Ascending aorta (tissue), 2 donors: Measurements from ENCODE around the gene VIT. TPM values are rescaled to one million over a fixed set of nuclear protein-coding genes. Genes with fewer than 3 reads are reported as not detected.

ENCODE experiments used
- DNase-seq, 2 donors: peaks; one replicate each; pipeline ENCODE4 v3.0.0-alpha.2; 2019; ENCODE audit warnings: low spot score in 2 of 2
- H3K27ac ChIP-seq, 2 donors: fragments of 200-600 bp; sonication (generic); one replicate each; pipeline ENCODE4 v1.5.1; 2016 to 2017; ENCODE audit warnings: mild to moderate bottlenecking in 1 of 2
- H3K27me3 ChIP-seq: fragments of 200-600 bp; sonication (generic); one replicate; pipeline ENCODE4 v1.5.1; 2017
- H3K36me3 ChIP-seq, 2 donors: fragments of 200-600 bp; sonication (generic); one replicate each; pipeline ENCODE4 v1.5.1; 2016
- H3K4me1 ChIP-seq, 2 donors: fragments of 200-600 bp; sonication (generic); one replicate each; pipeline ENCODE4 v1.5.1; 2016 to 2017; ENCODE audit warnings: mild to moderate bottlenecking in 1 of 2
- H3K4me3 ChIP-seq, 2 donors: fragments of 200-600 bp; sonication (generic); one replicate each; pipeline ENCODE4 v1.5.1; 2016 to 2017; ENCODE audit warnings: mild to moderate bottlenecking in 1 of 2
- H3K9me3 ChIP-seq, 2 donors: fragments of 200-600 bp; sonication (generic); one replicate each; pipeline ENCODE4 v1.5.1; 2016
- intact Hi-C: fragments of 100-400 bp; cut with DNase I; formaldehyde crosslinking; loops from one replicate; pipeline ENCODE4 v1.15.1; 2023
- total RNA-seq: library from RNA; depleted of rRNA; stranded (reverse); fragments of >200 nt; gene quantifications from one replicate; pipeline ENCODE4 v1.1.0, GENCODE V29; 2016
- TF ChIP-seq, protein P1 (sequence below), 3 experiments: fragments of 200-600 bp in 2 of 3; fragments of 450-650 bp in 1 of 3; sonication (generic) in 2 of 3; IDR thresholded peaks; one replicate each; pipeline ENCODE4 v1.5.1; 2016 to 2019; ENCODE audit warnings: antibody characterized with exemption in 3 of 3, mild to moderate bottlenecking in 1 of 3, moderate library complexity in 1 of 3

The VIT gene
- total RNA-seq, 1 donor from 2014 or later: 8.1 TPM

DNA sequence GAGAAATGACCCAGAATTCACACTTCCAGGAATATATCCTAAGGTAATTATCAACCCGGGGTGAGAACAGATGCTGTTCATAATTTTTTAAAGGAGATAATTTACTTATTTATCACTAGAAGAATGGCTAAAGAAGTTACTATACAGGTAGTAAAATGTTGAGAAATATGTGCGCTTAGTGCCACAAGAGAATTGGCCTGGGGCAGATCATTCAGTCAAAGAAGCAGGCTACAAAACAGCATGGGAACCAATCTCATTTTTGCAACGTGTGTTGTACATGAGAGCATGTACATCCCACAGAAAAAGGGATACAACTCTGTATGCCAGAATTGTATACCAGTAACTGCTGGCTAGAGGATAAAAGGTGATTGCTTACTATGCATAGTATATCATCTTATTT lies 75.2 kb downstream of the VIT start:
- Histone ChIP-seq H3K9me3 (no peaks in the 10 kb centered on the region), H3K27me3 (no peaks in the 10 kb centered on the region), H3K36me3 (no peaks in the 10 kb centered on the region), H3K27ac (no peak overlapping the region), H3K4me3 (no peak overlapping the region), H3K4me1 (no peaks in the 10 kb centered on the region)
- no peak for DNase-seq
- TF ChIP-seq, protein P1, sequence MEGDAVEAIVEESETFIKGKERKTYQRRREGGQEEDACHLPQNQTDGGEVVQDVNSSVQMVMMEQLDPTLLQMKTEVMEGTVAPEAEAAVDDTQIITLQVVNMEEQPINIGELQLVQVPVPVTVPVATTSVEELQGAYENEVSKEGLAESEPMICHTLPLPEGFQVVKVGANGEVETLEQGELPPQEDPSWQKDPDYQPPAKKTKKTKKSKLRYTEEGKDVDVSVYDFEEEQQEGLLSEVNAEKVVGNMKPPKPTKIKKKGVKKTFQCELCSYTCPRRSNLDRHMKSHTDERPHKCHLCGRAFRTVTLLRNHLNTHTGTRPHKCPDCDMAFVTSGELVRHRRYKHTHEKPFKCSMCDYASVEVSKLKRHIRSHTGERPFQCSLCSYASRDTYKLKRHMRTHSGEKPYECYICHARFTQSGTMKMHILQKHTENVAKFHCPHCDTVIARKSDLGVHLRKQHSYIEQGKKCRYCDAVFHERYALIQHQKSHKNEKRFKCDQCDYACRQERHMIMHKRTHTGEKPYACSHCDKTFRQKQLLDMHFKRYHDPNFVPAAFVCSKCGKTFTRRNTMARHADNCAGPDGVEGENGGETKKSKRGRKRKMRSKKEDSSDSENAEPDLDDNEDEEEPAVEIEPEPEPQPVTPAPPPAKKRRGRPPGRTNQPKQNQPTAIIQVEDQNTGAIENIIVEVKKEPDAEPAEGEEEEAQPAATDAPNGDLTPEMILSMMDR (IDR thresholded peaks at IDR 0.05): no peak
- intact Hi-C loops: no loop called here

DNA sequence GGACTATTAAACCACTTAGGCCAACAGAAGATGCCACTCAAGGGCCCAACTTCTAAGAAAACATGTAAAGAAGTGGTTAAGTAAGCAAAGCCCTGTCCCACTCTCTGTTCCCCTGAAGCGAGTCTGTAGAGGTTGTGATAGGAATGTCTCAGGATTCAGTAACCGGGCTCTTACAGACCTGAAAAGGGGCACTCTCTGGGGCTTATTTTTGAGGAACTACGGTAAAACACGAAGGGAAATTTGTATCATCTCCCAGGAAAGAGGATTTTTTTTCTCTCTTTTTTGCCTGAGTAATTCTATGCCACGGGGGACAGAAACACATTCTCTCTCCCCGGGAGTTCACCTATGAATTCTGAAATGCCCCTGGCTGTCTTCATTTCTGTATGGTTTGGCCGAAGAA lies 77.4 kb downstream of the VIT start:
- H3K27me3 ChIP-seq: no peaks in the 10 kb centered on the region
- no peaks in the 10 kb centered on the region for H3K9me3 ChIP-seq
- TF ChIP-seq, protein P1 (IDR thresholded peaks at IDR 0.05): no peak
- no peak overlapping the region for H3K27ac ChIP-seq
- no peak overlapping the region for H3K4me3 ChIP-seq
- no peak for DNase-seq
- no peaks in the 10 kb centered on the region for H3K4me1 ChIP-seq
- intact Hi-C loops: no loop called here
- no peaks in the 10 kb centered on the region for H3K36me3 ChIP-seq

DNA sequence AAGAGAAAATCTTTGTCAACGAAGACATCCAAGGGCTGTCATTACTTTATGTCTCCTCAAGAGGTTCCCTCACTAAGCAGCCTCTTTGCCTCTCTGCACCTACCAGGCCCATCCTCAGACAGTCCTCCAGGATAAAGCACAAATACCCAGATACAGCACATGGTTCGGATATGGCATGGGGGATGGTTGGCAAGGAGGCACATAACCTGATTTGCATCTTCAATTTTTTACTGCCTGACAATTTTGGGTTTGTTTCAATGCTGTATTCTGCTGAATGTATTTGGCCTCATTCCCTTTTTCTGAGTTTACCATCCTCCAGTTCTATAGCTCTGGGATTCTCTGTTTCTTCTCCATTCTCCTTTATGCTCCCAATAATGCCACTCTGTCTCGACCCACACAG lies 78.8 kb downstream of the VIT start:
- DNase-seq: no peak
- Histone ChIP-seq H3K9me3 (no peaks in the 10 kb centered on the region), H3K4me3 (no peak overlapping the region), H3K4me1 (no peaks in the 10 kb centered on the region), H3K27me3 (no peaks in the 10 kb centered on the region), H3K27ac (no peak overlapping the region), H3K36me3 (no peaks in the 10 kb centered on the region)
- intact Hi-C loops: no loop called here
- TF ChIP-seq, protein P1 (IDR thresholded peaks at IDR 0.05): no peak

DNA sequence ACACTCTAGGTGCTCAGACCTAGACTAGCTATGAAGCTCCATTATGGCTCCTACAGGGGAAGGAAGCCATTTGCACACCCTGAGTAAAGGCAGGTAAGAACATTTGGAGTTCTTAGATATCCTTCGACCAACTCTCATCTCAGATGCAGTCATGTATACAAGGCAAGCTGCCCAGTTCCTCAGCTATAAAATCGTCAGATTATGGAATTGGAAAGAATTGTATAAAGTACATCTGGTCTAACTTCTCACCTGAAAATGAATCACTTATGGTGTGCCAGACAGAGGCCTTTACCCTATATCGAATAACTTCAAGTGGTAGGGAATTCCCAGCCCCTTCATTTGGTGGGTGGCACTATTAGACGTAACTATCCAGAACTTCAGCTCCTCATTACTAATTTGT lies 79.3 kb downstream of the VIT start:
- intact Hi-C loops: no loop called here
- Histone ChIP-seq H3K36me3 (no peaks in the 10 kb centered on the region), H3K4me1 (no peaks in the 10 kb centered on the region), H3K9me3 (no peaks in the 10 kb centered on the region), H3K27me3 (no peaks in the 10 kb centered on the region), H3K4me3 (no peak overlapping the region), H3K27ac (no peak overlapping the region)
- TF ChIP-seq, protein P1 (IDR thresholded peaks at IDR 0.05): no peak
- DNase-seq: no peak

DNA sequence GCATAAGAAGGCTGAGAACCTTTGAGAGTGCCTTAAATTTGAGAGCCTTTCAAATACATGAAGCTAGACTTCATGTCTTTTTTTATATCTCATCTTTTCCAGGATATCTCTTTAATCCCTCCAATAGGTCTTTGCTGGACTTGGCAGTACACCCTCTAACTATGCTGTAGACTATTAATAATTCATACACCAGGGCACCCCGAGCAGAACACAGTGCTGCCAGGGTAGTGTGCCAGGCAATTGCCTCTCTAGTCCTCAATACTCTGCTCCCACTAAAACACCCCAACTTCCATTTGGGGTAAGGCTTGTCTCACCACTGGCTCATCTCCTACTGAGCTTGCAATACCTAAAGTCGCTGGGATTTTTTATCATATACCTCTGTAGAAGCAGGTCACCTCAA lies 80.8 kb downstream of the VIT start:
- TF ChIP-seq, protein P1 (IDR thresholded peaks at IDR 0.05): no peak
- Histone ChIP-seq H3K27ac (no peak overlapping the region), H3K9me3 (no peaks in the 10 kb centered on the region), H3K4me1 (no peaks in the 10 kb centered on the region), H3K36me3 (no peaks in the 10 kb centered on the region), H3K27me3 (no peaks in the 10 kb centered on the region), H3K4me3 (no peak overlapping the region)
- intact Hi-C loops: no loop called here
- no peak for DNase-seq

DNA sequence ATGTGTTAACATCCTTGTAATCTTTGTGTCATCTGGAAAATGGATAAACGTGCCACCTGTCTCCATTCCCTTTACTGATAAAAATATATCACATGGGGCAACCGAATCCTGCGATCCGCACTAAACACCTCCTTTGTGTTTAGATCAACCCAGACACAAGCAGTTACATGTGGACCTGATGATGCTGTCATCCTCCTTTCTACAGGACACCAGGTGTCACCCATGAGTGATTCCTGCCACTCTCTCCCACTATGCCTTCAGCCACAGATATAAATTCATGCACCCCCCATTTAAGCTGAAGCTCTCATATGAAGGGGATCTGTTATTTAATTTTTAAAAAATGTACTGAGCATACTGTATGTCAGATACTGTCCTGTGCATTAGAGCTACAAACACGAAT lies 81.3 kb downstream of the VIT start:
- no peaks in the 10 kb centered on the region for H3K36me3 ChIP-seq
- H3K4me3 ChIP-seq: no peak overlapping the region
- no peak overlapping the region for H3K27ac ChIP-seq
- H3K4me1 ChIP-seq: no peaks in the 10 kb centered on the region
- no peak for DNase-seq
- H3K27me3 ChIP-seq: no peaks in the 10 kb centered on the region
- H3K9me3 ChIP-seq: no peaks in the 10 kb centered on the region
- intact Hi-C loops: no loop called here
- TF ChIP-seq, protein P1 (IDR thresholded peaks at IDR 0.05): no peak
